Endometrial microvascular endothelial cells (primary cell): ENCODE measurements around the gene ZNF433. TPM values are rescaled to one million over a fixed set of nuclear protein-coding genes. Genes with fewer than 3 reads are reported as not detected.

Source experiments
- total RNA-seq: library from RNA; depleted of rRNA; stranded (reverse); fragments of >200 nt; gene quantifications from one replicate; pipeline ENCODE4 v1.2.3, GENCODE V29; 2015; ENCODE audit errors: inconsistent ontology term

ZNF433 gene
- total RNA-seq, 1 donor from 2014 or later = 1.2 TPM

Other genes starting within 250 kb of the ZNF433 start
- gene ZNF491, start 237.2 kb downstream of the ZNF433 start, total RNA-seq = 0.09 TPM
- 4.2 TPM for gene ZNF440, start 221.4 kb downstream of the ZNF433 start, total RNA-seq
- 0.09 TPM for gene ZNF439, start 187.0 kb downstream of the ZNF433 start, total RNA-seq
- gene ZNF69, start 147.9 kb downstream of the ZNF433 start, total RNA-seq = 3.3 TPM
- 2.2 TPM for gene ZNF700, start 110.6 kb downstream of the ZNF433 start, total RNA-seq
- 1.5 TPM for gene ZNF763, start 70.6 kb downstream of the ZNF433 start, total RNA-seq
- 0.09 TPM for gene ZNF878, start 17.3 kb upstream of the ZNF433 start, total RNA-seq
- 3.7 TPM for gene ZNF844, start 29.1 kb upstream of the ZNF433 start, total RNA-seq
- gene ZNF20, start 104.7 kb upstream of the ZNF433 start, total RNA-seq = 0.56 TPM
- gene ZNF625, start 121.1 kb upstream of the ZNF433 start, total RNA-seq = 1.9 TPM
- 2.0 TPM for gene ZNF136, start 127.4 kb upstream of the ZNF433 start, total RNA-seq